Thymus (tissue), 11 donors: ENCODE measurements around the gene FAN1. TPM values are rescaled to one million over a fixed set of nuclear protein-coding genes. Genes with fewer than 3 reads are reported as not detected.

Experiments
- DNase-seq, 9 donors: peaks; one replicate each; pipeline ENCODE4 v3.0.0-alpha.2; 2013; ENCODE audit warnings: low spot score in 9 of 9, low read depth in 6 of 9, missing footprints in 1 of 9
- H3K27ac ChIP-seq, 2 donors: one replicate each; pipeline ENCODE4 v1.5.1; 2013; ENCODE audit warnings: control low read depth in 1 of 2, low read depth in 1 of 2, low read length in 1 of 2, mild to moderate bottlenecking in 1 of 2, moderate library complexity in 1 of 2
- H3K27me3 ChIP-seq, 2 donors: one replicate each; pipeline ENCODE4 v1.5.1; 2013; ENCODE audit warnings: low read length in 1 of 2; ENCODE audit not compliant: control insufficient read depth in 2 of 2, insufficient read depth in 1 of 2
- H3K36me3 ChIP-seq, 2 donors: one replicate each; pipeline ENCODE4 v1.5.1; 2013; ENCODE audit warnings: low read length in 1 of 2, mild to moderate bottlenecking in 1 of 2, moderate library complexity in 1 of 2; ENCODE audit not compliant: control insufficient read depth in 2 of 2, insufficient read depth in 2 of 2
- H3K4me1 ChIP-seq, 2 donors: one replicate each; pipeline ENCODE4 v1.5.1; 2013; ENCODE audit warnings: low read length in 2 of 2; ENCODE audit not compliant: control insufficient read depth in 2 of 2, insufficient read depth in 2 of 2
- H3K4me3 ChIP-seq, 2 donors: one replicate each; pipeline ENCODE4 v1.5.1; 2013; ENCODE audit warnings: low read length in 2 of 2, control low read depth in 1 of 2, mild to moderate bottlenecking in 1 of 2
- H3K9me3 ChIP-seq, 2 donors: one replicate each; pipeline ENCODE4 v1.5.1; 2013; ENCODE audit warnings: low read length in 1 of 2, mild to moderate bottlenecking in 1 of 2; ENCODE audit not compliant: control insufficient read depth in 2 of 2, insufficient read depth in 1 of 2
- WGBS: extraction: QIAGEN DNeasy Blood & Tissue Kit; methylation state at CpG from one replicate; pipeline ENCODE4 v1.1.7; 2013; 5-methylcytosine and 5-hydroxymethylcytosine counted together
- polyA plus RNA-seq: library from polyadenylated mRNA; stranded (reverse); fragments of 200-250 nt; gene quantifications from one replicate; pipeline ENCODE4 v1.2.3, GENCODE V29; 2013
- total RNA-seq: library from RNA; stranded (reverse); fragments of 120-200 nt; gene quantifications from one replicate; pipeline ENCODE4 v1.2.4, GENCODE V29; 2013
- donor health status: healthy.

The FAN1 gene
- total and polyA plus RNA-seq, 2 donors = 14.6 to 17.9 TPM

GRCh38 chr15:30939161-30939560 is 35.4 kb downstream of the FAN1 start:
- no peak overlapping the region for H3K27ac ChIP-seq
- no peak for DNase-seq
- peaks cover 43 to 69% of the 10 kb centered on the region in 2 donors for H3K36me3 ChIP-seq
- no peak overlapping the region for H3K4me3 ChIP-seq
- no peaks in the 10 kb centered on the region for H3K9me3 ChIP-seq
- H3K4me1 ChIP-seq = no peaks in the 10 kb centered on the region
- H3K27me3 ChIP-seq = no peaks in the 10 kb centered on the region
- WGBS = 99% methylated on average over 7 of the region's 7 CpGs

DNA sequence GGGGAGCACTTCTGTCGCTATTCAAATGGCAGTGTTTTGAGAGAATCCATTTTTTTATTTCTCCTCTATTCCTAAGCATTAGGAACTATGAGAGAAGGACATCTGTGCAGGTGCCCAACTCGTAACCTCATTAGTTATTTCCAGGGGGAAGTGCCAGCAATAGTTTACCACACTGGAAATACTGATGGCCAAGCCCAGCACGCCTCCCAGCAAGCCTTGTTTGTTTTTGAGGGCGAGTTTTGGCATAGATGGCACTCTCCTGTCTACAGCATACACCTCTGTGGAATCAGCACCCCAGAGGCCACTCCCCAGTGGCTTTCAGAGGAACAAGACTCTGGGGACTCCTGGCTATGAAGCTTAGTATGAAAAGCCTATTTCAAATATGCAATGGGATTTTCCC is 36.6 kb downstream of the FAN1 start:
- no peaks in the 10 kb centered on the region for H3K4me1 ChIP-seq
- H3K4me3 ChIP-seq = no peak overlapping the region
- H3K27ac ChIP-seq = no peak overlapping the region
- WGBS = 97% methylated on average over 4 of the region's 4 CpGs
- no peaks in the 10 kb centered on the region for H3K27me3 ChIP-seq
- no peaks in the 10 kb centered on the region for H3K9me3 ChIP-seq
- no peak for DNase-seq
- peaks cover 52 to 68% of the 10 kb centered on the region in 2 donors for H3K36me3 ChIP-seq

DNA sequence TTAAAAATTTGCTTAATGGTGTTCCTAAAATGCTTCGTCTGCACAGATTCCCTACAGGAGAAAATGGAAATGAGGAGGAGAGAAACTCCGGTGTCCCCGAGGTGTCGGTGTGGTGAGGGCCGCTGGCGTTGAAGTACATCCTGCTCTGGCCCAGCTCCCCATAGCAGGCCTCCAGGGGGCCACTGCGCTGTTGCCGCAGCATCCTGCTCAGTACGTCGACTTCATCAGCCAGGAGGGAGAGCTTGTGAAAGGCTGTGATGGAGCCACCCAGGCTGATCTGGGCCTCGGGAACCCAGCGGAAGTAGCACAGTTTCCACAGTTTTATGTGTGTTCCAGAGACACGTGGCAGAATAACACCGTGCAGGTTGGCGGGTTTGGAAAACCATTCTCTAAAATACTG is 37.8 kb downstream of the FAN1 start:
- H3K4me3 ChIP-seq = no peak overlapping the region
- no peaks in the 10 kb centered on the region for H3K4me1 ChIP-seq
- H3K27ac ChIP-seq = no peak overlapping the region
- WGBS = 97% methylated on average over 15 of the region's 15 CpGs
- no peaks in the 10 kb centered on the region for H3K27me3 ChIP-seq
- DNase-seq = no peak
- H3K9me3 ChIP-seq = no peaks in the 10 kb centered on the region
- peaks cover 63 to 76% of the 10 kb centered on the region in 2 donors for H3K36me3 ChIP-seq

- peaks cover 65 to 82% of the 10 kb centered on the region in 2 donors for H3K36me3 ChIP-seq
- no peaks in the 10 kb centered on the region for H3K4me1 ChIP-seq
- no peaks in the 10 kb centered on the region for H3K9me3 ChIP-seq
- no peak overlapping the region for H3K27ac ChIP-seq
- WGBS = 97% methylated on average over 8 of the region's 8 CpGs
- DNase-seq = no peak
- no peak overlapping the region for H3K4me3 ChIP-seq
- H3K27me3 ChIP-seq = no peaks in the 10 kb centered on the region
Observed at GRCh38 chr15:30943654-30944335, 40.1 kb downstream of the FAN1 start.

DNA sequence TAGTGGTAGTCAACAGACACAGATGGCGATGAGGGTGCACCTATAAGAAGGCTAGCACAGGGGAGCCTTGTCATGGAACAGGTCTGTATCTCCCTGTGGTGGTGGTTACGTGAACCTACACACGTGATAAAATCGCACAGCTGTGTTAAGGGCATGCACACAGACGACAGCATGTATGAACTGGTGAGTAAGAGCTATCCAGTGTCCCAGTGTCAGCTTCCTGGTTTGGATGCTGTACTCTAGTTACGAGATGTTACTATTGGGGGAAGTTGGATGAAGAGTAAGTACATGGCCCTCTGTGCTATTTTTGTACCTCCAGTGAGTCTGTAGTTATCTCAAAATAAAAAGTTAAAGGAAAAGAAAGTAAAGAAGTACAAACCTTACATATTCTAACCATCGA is 49.5 kb downstream of the FAN1 start:
- DNase-seq = no peak
- H3K9me3 ChIP-seq = peaks cover 0 to 3% of the 10 kb centered on the region in 2 donors
- no peaks in the 10 kb centered on the region for H3K27me3 ChIP-seq
- no peak overlapping the region for H3K4me3 ChIP-seq
- no peak overlapping the region for H3K27ac ChIP-seq
- no peaks in the 10 kb centered on the region for H3K4me1 ChIP-seq
- WGBS = 98% methylated on average over 7 of the region's 7 CpGs
- peaks cover 55 to 83% of the 10 kb centered on the region in 2 donors for H3K36me3 ChIP-seq

GRCh38 chr15:30953731-30954378 is 50.1 kb downstream of the FAN1 start:
- Histone ChIP-seq H3K9me3 (peaks cover 0 to 3% of the 10 kb centered on the region in 2 donors), H3K27ac (no peak overlapping the region), H3K4me1 (no peaks in the 10 kb centered on the region), H3K36me3 (peaks cover 59 to 82% of the 10 kb centered on the region in 2 donors), H3K27me3 (no peaks in the 10 kb centered on the region), H3K4me3 (no peak overlapping the region)
- 91% methylated on average over 7 of the region's 7 CpGs for WGBS
- no peak for DNase-seq

GRCh38 chr15:30954674-30955073 is 51.0 kb downstream of the FAN1 start:
- Histone ChIP-seq H3K27ac (no peak overlapping the region), H3K36me3 (peaks cover 63 to 82% of the 10 kb centered on the region in 2 donors), H3K4me3 (no peak overlapping the region), H3K4me1 (no peaks in the 10 kb centered on the region), H3K9me3 (peaks cover 0 to 3% of the 10 kb centered on the region in 2 donors), H3K27me3 (no peaks in the 10 kb centered on the region)
- no peak for DNase-seq
- WGBS = 99% methylated on average over 1 of the region's 1 CpG

- no peaks in the 10 kb centered on the region for H3K4me1 ChIP-seq
- no peak overlapping the region for H3K27ac ChIP-seq
- H3K4me3 ChIP-seq = no peak overlapping the region
- no peaks in the 10 kb centered on the region for H3K9me3 ChIP-seq
- 94% methylated on average over 6 of the region's 6 CpGs for WGBS
- no peak for DNase-seq
- H3K27me3 ChIP-seq = no peaks in the 10 kb centered on the region
- H3K36me3 ChIP-seq = peaks cover 62 to 87% of the 10 kb centered on the region in 2 donors
Observed at GRCh38 chr15:30956216-30957124, 52.8 kb downstream of the FAN1 start.

DNA sequence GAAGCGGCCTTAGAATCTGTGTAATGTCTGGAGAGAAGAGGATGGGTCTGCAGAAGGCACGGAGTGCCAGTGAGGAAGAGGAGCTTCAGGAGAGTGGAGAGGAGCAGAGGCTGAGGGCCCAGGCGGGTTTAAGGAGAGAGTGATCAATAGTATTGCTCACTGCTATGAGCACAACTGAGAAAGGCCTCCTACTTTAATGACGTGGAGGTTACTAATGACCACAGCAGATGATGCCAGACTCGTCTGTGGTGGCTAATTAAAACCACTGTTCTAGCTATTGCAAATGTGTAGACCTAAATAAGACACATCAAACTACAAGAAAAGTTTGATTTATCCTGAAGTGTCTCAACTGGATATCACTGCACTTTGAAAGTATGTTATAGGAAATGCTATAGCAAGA is 54.5 kb downstream of the FAN1 start:
- peak overlapping the region in 1 of 2 donors; percentile 13 for H3K27ac ChIP-seq
- no peak for DNase-seq
- peaks cover 10 to 13% of the 10 kb centered on the region in 2 donors for H3K4me1 ChIP-seq
- peaks cover 48 to 72% of the 10 kb centered on the region in 2 donors for H3K36me3 ChIP-seq
- no peaks in the 10 kb centered on the region for H3K27me3 ChIP-seq
- no peak overlapping the region for H3K4me3 ChIP-seq
- H3K9me3 ChIP-seq = no peaks in the 10 kb centered on the region
- WGBS = 99% methylated on average over 5 of the region's 5 CpGs
